Effector memory CD8-positive, alpha-beta T cell (primary cell): Measurements from ENCODE around the gene TEX55.
"Not testable (repeated sequence)": the region's sequence is repeated elsewhere in the genome, so short reads cannot be mapped to it uniquely, and the experiment has no call there.

Experiments used
- ATAC-seq: fragments of 150-1000 bp; cut with Tn5 transposase; replicated peaks from 2 replicates; pipeline ENCODE4 v1.10.0; 2021; ENCODE audit warnings: mild to moderate bottlenecking, moderate library complexity
- DNase-seq, 3 experiments: peaks; one replicate each; pipeline ENCODE4 v3.0.0; 2021
- H3K27ac Mint-ChIP-seq, 2 donors: one replicate each; pipeline ENCODE4 v1.8.0; 2022; ENCODE audit warnings: mild to moderate bottlenecking in 2 of 2, mixed read lengths in 2 of 2, moderate library complexity in 2 of 2
- H3K27me3 Mint-ChIP-seq, 2 donors: one replicate each; pipeline ENCODE4 v1.8.0; 2022; ENCODE audit warnings: mixed read lengths in 2 of 2
- H3K36me3 Mint-ChIP-seq: one replicate; pipeline ENCODE4 v1.8.0; 2022; ENCODE audit warnings: mild to moderate bottlenecking, moderate library complexity, mixed read lengths; ENCODE audit not compliant: insufficient read depth
- H3K4me1 Mint-ChIP-seq, 2 donors: one replicate each; pipeline ENCODE4 v1.8.0; 2022; ENCODE audit warnings: low read depth in 2 of 2, mixed read lengths in 2 of 2
- H3K4me3 Mint-ChIP-seq, 2 donors: one replicate each; pipeline ENCODE4 v1.8.0; 2022; ENCODE audit warnings: mild to moderate bottlenecking in 2 of 2, mixed read lengths in 2 of 2, moderate library complexity in 2 of 2
- H3K9me3 Mint-ChIP-seq, 2 donors: one replicate each; pipeline ENCODE4 v1.8.0; 2022; ENCODE audit warnings: mixed read lengths in 2 of 2
- total RNA-seq, 9 experiments: gene quantifications; one replicate each; lab custom pipeline; 2026; lab: John Stamatoyannopoulos, UW

TEX55 gene
- 0 reads per million in 9 experiments for total RNA-seq

- Mint-ChIP-seq H3K4me3 (no peak within 1 kb of the TSS), H3K27me3 (no peaks in the 10 kb centered on the region), H3K27ac (no peak within 1 kb of the TSS), H3K36me3 (peaks cover 5% of the 10 kb centered on the region), H3K4me1 (peaks cover 3 to 9% of the 10 kb centered on the region in 2 donors), H3K9me3 (no peaks in the 10 kb centered on the region)
- ATAC-seq (no peak), DNase-seq (no peak)
Measured at GRCh38 chr3:119145500-119146167, at the start of gene TEX55. Gene TEX55 (plus strand): TSS chr3:119146165. CDS start chr3:119146190, 25 bp downstream.

GRCh38 chr3:119098003-119098402 is 48.0 kb upstream of the TEX55 start:
- no peak for DNase-seq
- Mint-ChIP-seq H3K4me3 (no peak overlapping the region), H3K36me3 (no peaks in the 10 kb centered on the region), H3K27ac (no peak overlapping the region), H3K9me3 (no peaks in the 10 kb centered on the region), H3K27me3 (no peaks in the 10 kb centered on the region), H3K4me1 (no peaks in the 10 kb centered on the region)
- ATAC-seq = no peak

GRCh38 chr3:119098619-119099222 is 47.2 kb upstream of the TEX55 start:
- H3K27me3 Mint-ChIP-seq = no peaks in the 10 kb centered on the region
- H3K9me3 Mint-ChIP-seq = no peaks in the 10 kb centered on the region
- ATAC-seq (no peak), DNase-seq (peak; percentile 4 to 21 (median 5))
- H3K4me1 Mint-ChIP-seq = no peaks in the 10 kb centered on the region
- no peak overlapping the region for H3K4me3 Mint-ChIP-seq
- H3K36me3 Mint-ChIP-seq = no peaks in the 10 kb centered on the region
- no peak overlapping the region for H3K27ac Mint-ChIP-seq

- no peak overlapping the region for H3K4me3 Mint-ChIP-seq
- DNase-seq = no peak
- ATAC-seq = no peak
- H3K36me3 Mint-ChIP-seq = no peaks in the 10 kb centered on the region
- no peaks in the 10 kb centered on the region for H3K4me1 Mint-ChIP-seq
- no peaks in the 10 kb centered on the region for H3K9me3 Mint-ChIP-seq
- H3K27me3 Mint-ChIP-seq = no peaks in the 10 kb centered on the region
- no peak overlapping the region for H3K27ac Mint-ChIP-seq
Measured at GRCh38 chr3:119099785-119100184, 46.2 kb upstream of the TEX55 start.

- Mint-ChIP-seq H3K27me3 (no peaks in the 10 kb centered on the region), H3K9me3 (no peaks in the 10 kb centered on the region), H3K27ac (no peak overlapping the region), H3K4me3 (no peak overlapping the region), H3K4me1 (no peaks in the 10 kb centered on the region), H3K36me3 (no peaks in the 10 kb centered on the region)
- ATAC-seq (no peak), DNase-seq (no peak)
Measured at GRCh38 chr3:119104031-119104430, 41.9 kb upstream of the TEX55 start.

- not testable (repeated sequence) for DNase-seq, H3K4me1 Mint-ChIP-seq, H3K36me3 Mint-ChIP-seq, H3K27ac Mint-ChIP-seq, H3K9me3 Mint-ChIP-seq, ATAC-seq, H3K4me3 Mint-ChIP-seq
- H3K27me3 Mint-ChIP-seq = peaks cover 42 to 44% of the 10 kb centered on the region in 2 donors
Measured at GRCh38 chr3:119118330-119118729, 27.6 kb upstream of the TEX55 start.

- ATAC-seq (no peak), DNase-seq (no peak)
- H3K4me1 Mint-ChIP-seq = no peaks in the 10 kb centered on the region
- no peak overlapping the region for H3K4me3 Mint-ChIP-seq
- no peak overlapping the region for H3K27ac Mint-ChIP-seq
- no peaks in the 10 kb centered on the region for H3K9me3 Mint-ChIP-seq
- H3K27me3 Mint-ChIP-seq = peaks cover 41 to 45% of the 10 kb centered on the region in 2 donors
- peaks cover 2% of the 10 kb centered on the region for H3K36me3 Mint-ChIP-seq
Measured at GRCh38 chr3:119120480-119120879, 25.5 kb upstream of the TEX55 start.

- ATAC-seq (no peak), DNase-seq (no peak)
- Mint-ChIP-seq H3K9me3 (no peaks in the 10 kb centered on the region), H3K36me3 (peaks cover 2% of the 10 kb centered on the region), H3K4me3 (no peak overlapping the region), H3K27ac (no peak overlapping the region), H3K27me3 (peaks cover 44 to 46% of the 10 kb centered on the region in 2 donors), H3K4me1 (no peaks in the 10 kb centered on the region)
Measured at GRCh38 chr3:119122350-119122749, 23.6 kb upstream of the TEX55 start.

- no peaks in the 10 kb centered on the region for H3K4me1 Mint-ChIP-seq
- H3K27me3 Mint-ChIP-seq = peaks cover 28 to 29% of the 10 kb centered on the region in 2 donors
- no peaks in the 10 kb centered on the region for H3K9me3 Mint-ChIP-seq
- peaks cover 2% of the 10 kb centered on the region for H3K36me3 Mint-ChIP-seq
- DNase-seq (no peak), ATAC-seq (no peak)
- H3K4me3 Mint-ChIP-seq = no peak overlapping the region
- H3K27ac Mint-ChIP-seq = no peak overlapping the region
Measured at GRCh38 chr3:119125342-119125741, 20.6 kb upstream of the TEX55 start.

- Mint-ChIP-seq H3K4me3 (no peak overlapping the region), H3K9me3 (no peaks in the 10 kb centered on the region), H3K4me1 (no peaks in the 10 kb centered on the region), H3K27me3 (peaks cover 31 to 32% of the 10 kb centered on the region in 2 donors), H3K36me3 (peaks cover under 1% of the 10 kb centered on the region), H3K27ac (no peak overlapping the region)
- no peak for DNase-seq
- no peak for ATAC-seq
Measured at GRCh38 chr3:119125742-119126504, 20.0 kb upstream of the TEX55 start.

- not testable (repeated sequence) for H3K27ac Mint-ChIP-seq, H3K4me1 Mint-ChIP-seq, H3K36me3 Mint-ChIP-seq, ATAC-seq, DNase-seq, H3K4me3 Mint-ChIP-seq, H3K9me3 Mint-ChIP-seq
- peaks cover 24 to 38% of the 10 kb centered on the region in 2 donors for H3K27me3 Mint-ChIP-seq
Measured at GRCh38 chr3:119130291-119130690, 15.7 kb upstream of the TEX55 start.

- not testable (repeated sequence) for H3K27ac Mint-ChIP-seq, H3K36me3 Mint-ChIP-seq, DNase-seq, H3K4me1 Mint-ChIP-seq, H3K4me3 Mint-ChIP-seq, H3K9me3 Mint-ChIP-seq, ATAC-seq
- peaks cover 9 to 25% of the 10 kb centered on the region in 2 donors for H3K27me3 Mint-ChIP-seq
Measured at GRCh38 chr3:119132291-119132690, 13.7 kb upstream of the TEX55 start.

- H3K27ac Mint-ChIP-seq, H3K4me3 Mint-ChIP-seq, ATAC-seq, H3K27me3 Mint-ChIP-seq, DNase-seq, H3K36me3 Mint-ChIP-seq, H3K4me1 Mint-ChIP-seq, H3K9me3 Mint-ChIP-seq: not testable (repeated sequence)
Measured at GRCh38 chr3:119139360-119139759, 6.6 kb upstream of the TEX55 start.

GRCh38 chr3:119140466-119140865 is 5.5 kb upstream of the TEX55 start:
- Mint-ChIP-seq H3K4me1 (no peaks in the 10 kb centered on the region), H3K36me3 (no peaks in the 10 kb centered on the region), H3K27me3 (no peaks in the 10 kb centered on the region), H3K4me3 (no peak overlapping the region), H3K27ac (no peak overlapping the region), H3K9me3 (no peaks in the 10 kb centered on the region)
- DNase-seq (no peak), ATAC-seq (no peak)
